Aorta (tissue), 5 donors: ENCODE data around the gene ZGRF1. TPM values are rescaled to one million over a fixed set of nuclear protein-coding genes. Genes with fewer than 3 reads are reported as not detected.
"Not testable (repeated sequence)": the region's sequence is repeated elsewhere in the genome, so short reads cannot be mapped to it uniquely, and the experiment has no call there.

Experiments used
- ATAC-seq: fragments of 200-7000 bp; cut with Tn5 transposase; one replicate; pipeline ENCODE4 v1.9.1; 2022; ENCODE audit warnings: moderate library complexity; ENCODE audit not compliant: low FRiP score
- DNase-seq, 2 donors: peaks; one replicate each; pipeline ENCODE4 v3.0.0-alpha.2; 2020
- H3K27ac ChIP-seq, 2 donors: one replicate each; pipeline ENCODE4 v1.5.1; 2013; ENCODE audit warnings: low read length in 2 of 2, mild to moderate bottlenecking in 2 of 2, moderate library complexity in 2 of 2, control low read depth in 1 of 2, inconsistent platforms in 1 of 2, low read depth in 1 of 2
- H3K27me3 ChIP-seq, 2 donors: one replicate each; pipeline ENCODE4 v1.6.1; 2013; ENCODE audit warnings: control low read depth in 1 of 2, low read length in 1 of 2, mild to moderate bottlenecking in 1 of 2, moderate library complexity in 1 of 2; ENCODE audit not compliant: insufficient read depth in 2 of 2, control insufficient read depth in 1 of 2
- H3K36me3 ChIP-seq, 2 donors: one replicate each; pipeline ENCODE4 v1.6.1; 2013; ENCODE audit warnings: control low read depth in 1 of 2, low read length in 1 of 2, mild to moderate bottlenecking in 1 of 2; ENCODE audit not compliant: insufficient read depth in 2 of 2, control insufficient read depth in 1 of 2
- H3K4me1 ChIP-seq, 2 donors: one replicate each; pipeline ENCODE4 v1.6.1; 2013; ENCODE audit warnings: low read length in 2 of 2, control low read depth in 1 of 2, mild to moderate bottlenecking in 1 of 2, moderate library complexity in 1 of 2; ENCODE audit not compliant: insufficient read depth in 2 of 2, control insufficient read depth in 1 of 2
- H3K4me3 ChIP-seq, 2 donors: one replicate each; pipeline ENCODE4 v1.5.1; 2013; ENCODE audit warnings: low read length in 2 of 2, control low read depth in 1 of 2, mild to moderate bottlenecking in 1 of 2
- H3K9me3 ChIP-seq: one replicate; pipeline ENCODE4 v1.6.1; 2013; ENCODE audit warnings: mild to moderate bottlenecking, low read length; ENCODE audit not compliant: control insufficient read depth
- WGBS, 2 donors: extraction: QIAGEN DNeasy Blood & Tissue Kit; methylation state at CpG; one replicate each; pipeline ENCODE4 v1.1.7; 2013; 5-methylcytosine and 5-hydroxymethylcytosine counted together
- intact Hi-C, 2 donors: fragments of 100-400 bp; cut with DNase I; formaldehyde crosslinking; loops; one replicate each; pipeline versions ENCODE4 v1.14.2 to v1.15.0; 2022
- polyA plus RNA-seq, 2 donors: library from polyadenylated mRNA; stranded (reverse); fragments of 200-250 nt; gene quantifications; one replicate each; pipeline ENCODE4 v1.2.3, GENCODE V29; 2013
- total RNA-seq, 2 donors: library from RNA; stranded (reverse); fragmentation: NEBNext Ultra II Directional; extraction: Animal tissue kit (Norgen Biotek cat#: 25700); gene quantifications; one replicate each; pipeline ENCODE4 v1.2.1, GENCODE V29; 2021
- donor health status: healthy with polysubstance abuse.
- donor health status: Bipolar disorder and iron deficiency.
- donor health status: DM: no; HTN: no; CAD: no.
- donor health status: DM: no; HTN: no; CAD: no.
- donor health status: DM: yes; HTN: yes; CAD: no.

ZGRF1 gene
- total and polyA plus RNA-seq, 4 donors, result 2.9 to 6.3 (median 5.4) TPM; not detected in 1

- intact Hi-C loops, result no loop called here
- Histone ChIP-seq H3K36me3 (no peaks in the 10 kb centered on the region), H3K9me3 (no peaks in the 10 kb centered on the region), H3K27ac (no peak overlapping the region), H3K4me3 (peak overlapping the region in 1 of 2 donors; percentile 3), H3K27me3 (no peaks in the 10 kb centered on the region), H3K4me1 (no peaks in the 10 kb centered on the region)
- 3 to 5% methylated on average over 45 to 46 of the region's 46 CpGs for WGBS, 2 donors
- DNase-seq (peak; percentile 64 to 83), ATAC-seq (peak; percentile 76)
Measured at GRCh38 chr4:112523764-112524505, 112.8 kb downstream of the ZGRF1 start.

DNA sequence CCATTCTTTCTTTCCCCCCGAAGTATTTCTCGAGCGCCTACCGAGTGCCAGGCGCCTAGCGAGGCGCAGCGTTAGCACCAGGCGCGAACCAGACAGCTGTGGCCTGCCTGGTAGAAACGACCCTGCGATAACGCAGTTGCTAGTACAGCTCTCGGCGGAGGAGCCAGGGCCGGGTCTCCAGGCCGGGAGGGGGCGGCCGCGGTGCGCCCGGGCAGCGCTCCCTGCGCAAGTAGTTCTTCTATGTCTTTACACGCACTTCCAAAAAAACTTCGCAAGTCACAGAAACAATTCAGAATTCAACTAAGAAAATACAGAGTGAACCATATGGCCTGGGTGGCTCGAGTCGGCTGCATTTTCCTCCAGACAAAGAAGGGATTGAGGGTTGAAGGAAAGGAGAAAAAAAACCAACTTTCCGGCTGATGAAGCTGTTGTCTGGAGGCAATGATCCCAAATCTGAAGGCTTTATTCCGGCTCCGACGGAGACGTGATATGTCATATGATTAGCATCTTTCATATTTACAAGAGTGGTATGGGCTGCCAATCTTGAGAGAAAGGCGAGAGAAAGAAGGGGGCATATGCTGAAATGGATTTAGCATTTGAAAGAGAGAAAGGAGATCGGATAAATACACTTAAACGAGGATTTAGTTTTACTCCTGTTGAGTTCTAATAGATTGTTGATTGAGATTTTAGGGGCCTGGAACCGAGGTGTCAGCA, 113.5 kb downstream of the ZGRF1 start:
- Histone ChIP-seq H3K27me3 (no peaks in the 10 kb centered on the region), H3K4me3 (peak overlapping the region in 1 of 2 donors; percentile 3), H3K4me1 (no peaks in the 10 kb centered on the region), H3K9me3 (no peaks in the 10 kb centered on the region), H3K27ac (no peak overlapping the region), H3K36me3 (no peaks in the 10 kb centered on the region)
- no peak for ATAC-seq
- intact Hi-C loops, result no loop called here
- WGBS, 2 donors, result 8 to 9% methylated on average over 37 of the region's 37 CpGs
- DNase-seq, result no peak

GRCh38 chr4:112522431-112522830, 114.3 kb downstream of the ZGRF1 start:
- H3K27me3 ChIP-seq, H3K4me3 ChIP-seq, DNase-seq, H3K9me3 ChIP-seq, H3K36me3 ChIP-seq, H3K27ac ChIP-seq, intact Hi-C loops, H3K4me1 ChIP-seq, ATAC-seq: not testable (repeated sequence)
- WGBS, 2 donors, result 14 to 15% methylated on average over 17 of the region's 17 CpGs

DNA sequence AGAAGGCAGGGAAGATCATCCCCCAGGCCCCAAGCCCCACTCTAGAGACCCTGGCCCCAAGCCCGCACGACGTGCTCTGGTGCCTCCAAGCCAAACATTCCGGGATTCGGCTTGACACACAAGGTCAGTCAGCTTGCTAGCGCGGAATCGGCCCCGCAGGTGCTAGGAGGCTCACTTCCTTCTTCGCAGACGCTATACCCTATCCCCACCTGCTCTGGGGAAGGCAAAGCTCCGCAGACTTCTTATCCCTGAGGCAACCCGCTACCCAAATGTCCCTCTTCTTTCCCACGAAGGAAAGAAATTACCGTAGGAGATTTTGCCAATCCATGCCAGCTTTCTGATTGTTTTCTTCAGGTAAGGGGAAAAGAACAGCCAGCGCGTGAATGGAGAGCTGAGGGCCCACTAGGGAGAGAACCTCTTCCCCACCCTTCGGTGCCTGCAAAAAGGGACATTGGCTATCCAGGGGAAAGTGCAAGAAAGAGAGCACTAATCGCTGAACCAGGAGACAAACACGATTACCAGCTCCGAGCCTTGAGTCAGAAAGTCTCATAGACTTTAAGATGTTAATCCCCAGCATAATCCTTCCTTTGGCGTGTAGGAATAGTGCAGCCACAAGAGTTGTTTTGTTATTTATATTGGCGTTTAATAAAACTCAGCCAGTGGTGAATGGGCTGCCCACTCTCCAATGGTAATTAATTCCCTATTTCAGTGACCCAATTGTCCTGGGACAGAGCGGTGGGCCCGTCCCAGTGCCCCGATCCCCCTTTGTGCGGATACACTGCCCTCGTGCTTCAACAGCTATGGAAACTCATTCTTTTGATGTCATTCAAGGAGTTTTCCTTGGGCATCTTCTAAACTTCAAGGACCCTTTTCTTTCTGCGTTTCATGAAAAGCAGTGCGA, 115.3 kb downstream of the ZGRF1 start:
- intact Hi-C loops, result no loop called here
- Histone ChIP-seq H3K27ac (no peak overlapping the region), H3K36me3 (no peaks in the 10 kb centered on the region), H3K4me3 (no peak overlapping the region), H3K9me3 (no peaks in the 10 kb centered on the region), H3K4me1 (no peaks in the 10 kb centered on the region), H3K27me3 (no peaks in the 10 kb centered on the region)
- DNase-seq (no peak), ATAC-seq (no peak)
- 9 to 10% methylated on average over 30 of the region's 30 CpGs for WGBS, 2 donors

DNA sequence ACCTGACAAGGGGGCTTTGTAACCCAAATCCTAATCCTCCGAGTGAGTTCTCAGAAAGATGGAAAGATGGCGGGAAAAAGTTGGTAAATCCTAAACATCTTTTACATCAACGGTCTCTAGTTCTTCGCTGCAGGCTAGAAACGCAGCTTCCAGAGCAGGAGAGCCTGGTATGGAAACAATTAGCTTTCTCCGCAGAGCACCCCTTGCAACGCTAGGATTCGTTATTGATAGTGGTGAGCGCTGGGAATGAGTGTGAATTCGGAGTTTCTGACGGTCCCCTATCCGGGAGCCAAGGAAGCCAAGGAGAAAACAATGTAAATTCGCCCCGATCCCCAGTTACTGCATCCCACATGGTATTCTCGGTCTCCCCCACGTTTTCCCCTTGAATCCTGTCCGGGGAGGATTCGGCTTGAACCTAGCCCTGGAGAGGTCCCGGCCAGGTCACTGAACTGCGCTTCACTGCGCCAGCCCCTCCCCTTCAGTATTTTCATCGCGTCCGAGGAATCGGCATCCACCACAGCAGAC, 116.0 kb downstream of the ZGRF1 start:
- DNase-seq, result no peak
- Histone ChIP-seq H3K4me1 (no peaks in the 10 kb centered on the region), H3K9me3 (no peaks in the 10 kb centered on the region), H3K27ac (no peak overlapping the region), H3K36me3 (no peaks in the 10 kb centered on the region), H3K27me3 (peaks cover 0 to 2% of the 10 kb centered on the region in 2 donors), H3K4me3 (no peak overlapping the region)
- intact Hi-C loops, result no loop called here
- 4 to 7% methylated on average over 25 of the region's 25 CpGs for WGBS, 2 donors
- no peak for ATAC-seq

DNA sequence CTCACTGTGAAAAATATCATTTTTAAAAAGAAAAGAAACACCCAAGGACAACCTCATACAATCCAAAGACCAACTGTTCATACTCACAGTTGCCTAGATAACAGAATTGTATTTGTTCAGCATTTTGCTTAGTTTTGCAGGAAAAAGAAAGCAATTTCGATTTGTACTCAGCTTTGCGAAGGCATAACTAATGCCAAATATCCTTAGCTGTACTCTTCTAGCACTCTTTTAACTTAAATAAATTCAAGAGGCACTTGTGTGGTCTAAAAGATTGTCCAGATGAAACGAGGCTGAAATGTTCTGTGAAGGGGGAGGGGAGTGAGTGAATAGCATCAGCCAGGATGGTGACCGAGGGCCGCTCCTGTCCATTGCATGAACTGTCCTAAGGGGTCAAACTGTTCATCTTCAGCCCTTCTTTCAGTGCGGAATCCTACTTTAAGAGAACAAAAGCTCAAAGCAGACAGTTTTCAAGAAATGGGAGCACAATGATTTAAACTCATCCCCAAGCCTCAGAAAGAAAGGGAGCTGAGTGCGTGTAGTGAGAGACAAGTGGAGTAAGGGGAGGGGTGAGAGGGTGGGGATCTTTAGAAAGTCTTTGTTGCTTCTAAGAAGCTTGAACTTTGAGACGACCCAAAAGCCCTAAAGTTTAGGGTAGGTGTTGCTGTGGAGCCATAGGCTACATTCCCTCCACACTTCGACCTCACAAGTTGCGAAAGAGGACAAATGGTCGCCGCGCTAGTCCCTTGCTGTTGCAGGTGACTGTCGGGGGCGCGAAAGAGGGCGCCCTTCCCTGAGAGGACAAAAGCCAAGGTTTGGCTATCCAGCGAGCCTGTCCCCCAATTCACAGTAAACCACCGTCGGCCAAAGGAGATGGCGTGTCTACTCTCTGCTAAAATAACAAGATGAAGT, 116.8 kb downstream of the ZGRF1 start:
- DNase-seq (no peak), ATAC-seq (no peak)
- H3K27me3 ChIP-seq, result peaks cover 0 to 2% of the 10 kb centered on the region in 2 donors
- intact Hi-C loops, result loop anchor here in 1 of 2 donors (5.0 kb wide), 1 partner anchor 198 kb away; no protein-coding TSS in a partner anchor
- no peaks in the 10 kb centered on the region for H3K9me3 ChIP-seq
- H3K4me3 ChIP-seq, result no peak overlapping the region
- H3K36me3 ChIP-seq, result no peaks in the 10 kb centered on the region
- H3K4me1 ChIP-seq, result no peaks in the 10 kb centered on the region
- WGBS, 2 donors, result 9% methylated on average over 21 of the region's 21 CpGs
- H3K27ac ChIP-seq, result no peak overlapping the region

DNA sequence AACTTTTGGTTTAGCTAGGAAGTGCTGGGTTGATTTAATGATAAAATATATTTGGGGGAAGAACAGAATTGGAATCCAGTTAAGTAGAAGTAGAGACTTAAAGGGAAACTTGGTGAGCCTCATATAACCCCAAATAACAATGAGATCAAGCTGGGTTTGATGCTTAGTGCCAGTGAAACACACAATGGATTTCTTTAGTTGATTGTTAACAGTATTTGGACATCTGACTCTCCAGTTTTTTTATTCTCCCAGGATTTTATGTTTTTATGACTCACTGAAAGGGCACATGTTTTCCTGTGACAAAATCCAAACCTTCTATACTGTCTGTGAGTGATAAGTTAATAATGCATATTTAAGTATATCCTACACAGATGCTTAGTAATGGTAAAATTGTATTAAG, 118.0 kb downstream of the ZGRF1 start:
- H3K4me3 ChIP-seq, result no peak overlapping the region
- intact Hi-C loops, result loop anchor here in 1 of 2 donors (5.0 kb wide), 1 partner anchor 196 kb away; no protein-coding TSS in a partner anchor
- no peak for ATAC-seq
- no peaks in the 10 kb centered on the region for H3K9me3 ChIP-seq
- peaks cover 0 to 2% of the 10 kb centered on the region in 2 donors for H3K27me3 ChIP-seq
- DNase-seq, result no peak
- H3K27ac ChIP-seq, result no peak overlapping the region
- no peaks in the 10 kb centered on the region for H3K4me1 ChIP-seq
- no peaks in the 10 kb centered on the region for H3K36me3 ChIP-seq
